ENCODE measurements around the gene DOCK9.

DNA sequence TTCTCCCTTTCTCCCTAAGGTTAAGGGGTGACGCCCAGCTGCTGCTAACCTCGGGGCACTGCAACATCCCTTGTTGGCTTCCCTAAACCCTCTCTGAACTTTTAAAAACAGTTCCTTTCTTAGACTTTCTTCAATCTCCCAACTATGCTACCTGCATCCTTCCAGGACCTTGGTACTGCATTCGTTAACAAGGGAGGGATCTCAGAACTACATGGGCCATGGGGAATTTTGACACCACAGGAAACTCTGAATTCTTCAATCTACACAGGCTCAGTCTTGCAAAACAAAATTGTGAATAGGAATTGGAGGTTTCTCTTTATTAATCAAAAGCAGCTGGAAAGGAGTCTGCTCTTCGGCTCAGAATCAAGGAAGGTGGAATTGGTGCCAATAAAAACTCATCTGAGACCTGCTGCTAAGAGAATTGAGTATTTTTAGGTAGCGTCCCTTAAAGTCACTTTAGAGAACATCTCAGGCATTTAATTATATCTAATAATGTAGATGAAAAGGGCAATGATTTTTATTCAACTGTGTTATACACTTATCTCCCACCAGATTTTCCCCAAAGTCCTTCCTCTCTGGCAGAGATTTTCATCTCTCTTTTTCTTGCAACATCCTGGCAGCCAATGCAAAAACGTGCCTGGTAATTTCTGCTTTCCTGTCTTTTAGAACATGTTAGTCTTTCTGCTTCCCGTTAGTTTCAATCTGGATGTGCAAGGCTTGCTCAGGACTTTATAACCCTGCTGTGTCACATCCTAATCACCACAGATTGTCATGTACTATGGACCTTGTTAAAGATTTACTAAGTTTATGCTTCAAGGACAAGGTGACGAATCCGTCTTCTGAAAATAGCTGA lies 156.3 kb downstream of the DOCK9 start:
- TF ChIP-seq POLR2A (IDR thresholded peaks at IDR 0.05; ENCODE audit: low read depth), result no peak
- TF ChIP-seq, protein P1, sequence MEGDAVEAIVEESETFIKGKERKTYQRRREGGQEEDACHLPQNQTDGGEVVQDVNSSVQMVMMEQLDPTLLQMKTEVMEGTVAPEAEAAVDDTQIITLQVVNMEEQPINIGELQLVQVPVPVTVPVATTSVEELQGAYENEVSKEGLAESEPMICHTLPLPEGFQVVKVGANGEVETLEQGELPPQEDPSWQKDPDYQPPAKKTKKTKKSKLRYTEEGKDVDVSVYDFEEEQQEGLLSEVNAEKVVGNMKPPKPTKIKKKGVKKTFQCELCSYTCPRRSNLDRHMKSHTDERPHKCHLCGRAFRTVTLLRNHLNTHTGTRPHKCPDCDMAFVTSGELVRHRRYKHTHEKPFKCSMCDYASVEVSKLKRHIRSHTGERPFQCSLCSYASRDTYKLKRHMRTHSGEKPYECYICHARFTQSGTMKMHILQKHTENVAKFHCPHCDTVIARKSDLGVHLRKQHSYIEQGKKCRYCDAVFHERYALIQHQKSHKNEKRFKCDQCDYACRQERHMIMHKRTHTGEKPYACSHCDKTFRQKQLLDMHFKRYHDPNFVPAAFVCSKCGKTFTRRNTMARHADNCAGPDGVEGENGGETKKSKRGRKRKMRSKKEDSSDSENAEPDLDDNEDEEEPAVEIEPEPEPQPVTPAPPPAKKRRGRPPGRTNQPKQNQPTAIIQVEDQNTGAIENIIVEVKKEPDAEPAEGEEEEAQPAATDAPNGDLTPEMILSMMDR (IDR thresholded peaks at IDR 0.05), result no peak
- peak in 1 of 2 donors; percentile 8 for TF ChIP-seq POLR2AphosphoS5 (IDR thresholded peaks at IDR 0.05)

Data from esophagus muscularis mucosa (tissue), 3 donors.